Right atrium auricular region (tissue), 2 donors: ENCODE measurements around the gene TTLL11. TPM values are rescaled to one million over a fixed set of nuclear protein-coding genes. Genes with fewer than 3 reads are reported as not detected.

Source experiments
- DNase-seq: peaks from one replicate; pipeline ENCODE4 v3.0.0-alpha.2; 2019; ENCODE audit warnings: low spot score
- H3K27ac ChIP-seq, 2 donors: fragments of 200-600 bp; sonication (generic); 1 replicate in 1 of 2; 2 replicates in 1 of 2; pipeline ENCODE4 v1.5.1; 2016 to 2019
- H3K27me3 ChIP-seq, 2 donors: fragments of 200-600 bp; sonication (generic); one replicate each; pipeline versions ENCODE4 v1.5.1 to v1.6.0; 2017 to 2019
- H3K36me3 ChIP-seq: fragments of 200-600 bp; sonication (generic); one replicate; pipeline ENCODE4 v1.5.1; 2016
- H3K4me1 ChIP-seq, 2 donors: fragments of 200-600 bp; sonication (generic); one replicate each; pipeline versions ENCODE4 v1.5.1 to v1.6.0; 2017 to 2019
- H3K4me3 ChIP-seq, 2 donors: fragments of 200-600 bp; sonication (generic); 1 replicate in 1 of 2; 2 replicates in 1 of 2; pipeline ENCODE4 v1.5.1; 2017 to 2019; ENCODE audit warnings: mild to moderate bottlenecking in 1 of 2, moderate library complexity in 1 of 2
- H3K9me3 ChIP-seq, 2 donors: fragments of 200-600 bp; sonication (generic); one replicate each; pipeline ENCODE4 v1.5.1; 2019
- total RNA-seq, 2 donors: library from RNA; depleted of rRNA; stranded (reverse); fragments of >200 nt; gene quantifications; one replicate each; pipeline ENCODE4 v1.1.0, GENCODE V29; 2016
- TF ChIP-seq, protein P1 (sequence below), 2 donors: fragments of 200-600 bp; sonication (generic); IDR thresholded peaks; one replicate each; pipeline ENCODE4 v1.5.1; 2019; ENCODE audit warnings: antibody characterized with exemption in 2 of 2

TTLL11 gene
- total RNA-seq, 2 donors from 2014 or later = 5.9 to 7.8 TPM

DNA sequence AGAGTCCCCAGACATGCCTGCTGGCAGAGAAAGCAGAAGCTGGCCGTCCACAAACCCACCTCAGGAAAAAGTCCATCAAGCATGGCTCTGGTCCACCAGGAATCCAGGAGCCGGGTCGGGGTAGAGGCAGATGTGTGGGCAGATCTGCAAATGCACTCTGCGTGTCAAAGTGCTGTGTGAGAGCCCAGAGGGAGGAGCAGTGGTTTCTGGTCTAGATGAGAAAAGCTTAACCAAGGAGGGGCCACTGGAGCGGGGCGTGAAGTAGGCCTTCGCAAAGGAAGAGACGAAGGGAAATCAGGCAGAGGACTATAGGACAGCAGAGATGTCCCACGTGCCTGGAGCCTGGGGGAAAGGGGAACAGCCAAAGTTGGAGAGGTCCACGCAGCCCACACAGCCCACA, 40.0 kb downstream of the TTLL11 start:
- no peaks in the 10 kb centered on the region for H3K9me3 ChIP-seq
- TF ChIP-seq, protein P1, sequence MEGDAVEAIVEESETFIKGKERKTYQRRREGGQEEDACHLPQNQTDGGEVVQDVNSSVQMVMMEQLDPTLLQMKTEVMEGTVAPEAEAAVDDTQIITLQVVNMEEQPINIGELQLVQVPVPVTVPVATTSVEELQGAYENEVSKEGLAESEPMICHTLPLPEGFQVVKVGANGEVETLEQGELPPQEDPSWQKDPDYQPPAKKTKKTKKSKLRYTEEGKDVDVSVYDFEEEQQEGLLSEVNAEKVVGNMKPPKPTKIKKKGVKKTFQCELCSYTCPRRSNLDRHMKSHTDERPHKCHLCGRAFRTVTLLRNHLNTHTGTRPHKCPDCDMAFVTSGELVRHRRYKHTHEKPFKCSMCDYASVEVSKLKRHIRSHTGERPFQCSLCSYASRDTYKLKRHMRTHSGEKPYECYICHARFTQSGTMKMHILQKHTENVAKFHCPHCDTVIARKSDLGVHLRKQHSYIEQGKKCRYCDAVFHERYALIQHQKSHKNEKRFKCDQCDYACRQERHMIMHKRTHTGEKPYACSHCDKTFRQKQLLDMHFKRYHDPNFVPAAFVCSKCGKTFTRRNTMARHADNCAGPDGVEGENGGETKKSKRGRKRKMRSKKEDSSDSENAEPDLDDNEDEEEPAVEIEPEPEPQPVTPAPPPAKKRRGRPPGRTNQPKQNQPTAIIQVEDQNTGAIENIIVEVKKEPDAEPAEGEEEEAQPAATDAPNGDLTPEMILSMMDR (IDR thresholded peaks at IDR 0.05) = no peak
- H3K4me1 ChIP-seq = no peaks in the 10 kb centered on the region
- no peak overlapping the region for H3K27ac ChIP-seq
- no peaks in the 10 kb centered on the region for H3K36me3 ChIP-seq
- no peak for DNase-seq
- no peak overlapping the region for H3K4me3 ChIP-seq
- H3K27me3 ChIP-seq = no peaks in the 10 kb centered on the region

DNA sequence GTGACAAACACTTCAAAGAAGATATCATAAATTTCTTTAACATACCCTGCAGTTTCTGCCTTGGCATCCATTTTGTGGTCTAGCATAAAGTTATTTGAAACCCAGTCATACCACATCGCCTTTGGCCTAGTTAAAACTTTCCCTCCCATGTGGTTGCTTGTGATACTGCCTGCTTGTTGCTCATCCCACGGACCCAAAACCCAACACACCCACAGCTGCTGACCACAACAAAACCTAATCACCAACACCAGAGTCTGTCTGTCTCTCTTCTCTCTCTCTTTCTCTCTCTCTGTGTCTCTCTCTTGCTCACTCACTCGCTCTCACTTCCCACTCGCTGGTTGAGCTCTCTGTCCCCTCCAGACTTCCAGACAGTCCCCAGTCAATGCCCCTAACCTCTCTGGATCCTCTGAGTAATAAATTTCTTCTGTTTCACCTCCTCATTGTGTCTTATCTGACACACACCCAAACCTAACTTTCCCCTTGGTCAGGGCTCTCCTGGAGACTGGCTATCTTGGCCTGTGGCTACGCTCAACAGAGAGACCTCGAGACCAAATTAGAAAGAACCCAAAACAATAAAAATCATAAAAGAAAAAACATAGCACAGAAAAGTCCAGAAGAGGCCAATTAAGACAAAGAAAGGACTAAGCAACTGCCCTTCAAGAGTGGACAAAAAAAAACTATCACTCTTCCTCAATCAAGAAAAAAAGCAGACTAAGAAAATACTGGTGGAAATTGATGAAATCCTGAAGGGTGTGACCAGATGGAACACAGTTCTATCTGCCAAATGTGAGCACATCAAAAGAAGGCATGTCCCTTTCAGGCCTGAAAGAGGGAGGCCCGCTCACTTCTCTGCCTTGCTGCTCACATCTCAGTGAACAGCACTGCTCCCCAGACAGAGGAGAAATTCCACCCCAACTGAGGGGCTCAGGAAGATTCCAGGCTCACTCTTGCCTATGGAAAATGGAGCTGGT, 41.5 kb downstream of the TTLL11 start:
- H3K4me1 ChIP-seq = no peaks in the 10 kb centered on the region
- H3K4me3 ChIP-seq = no peak overlapping the region
- no peaks in the 10 kb centered on the region for H3K36me3 ChIP-seq
- H3K27me3 ChIP-seq = no peaks in the 10 kb centered on the region
- no peak overlapping the region for H3K27ac ChIP-seq
- DNase-seq = no peak
- TF ChIP-seq, protein P1 (IDR thresholded peaks at IDR 0.05) = no peak
- H3K9me3 ChIP-seq = no peaks in the 10 kb centered on the region

DNA sequence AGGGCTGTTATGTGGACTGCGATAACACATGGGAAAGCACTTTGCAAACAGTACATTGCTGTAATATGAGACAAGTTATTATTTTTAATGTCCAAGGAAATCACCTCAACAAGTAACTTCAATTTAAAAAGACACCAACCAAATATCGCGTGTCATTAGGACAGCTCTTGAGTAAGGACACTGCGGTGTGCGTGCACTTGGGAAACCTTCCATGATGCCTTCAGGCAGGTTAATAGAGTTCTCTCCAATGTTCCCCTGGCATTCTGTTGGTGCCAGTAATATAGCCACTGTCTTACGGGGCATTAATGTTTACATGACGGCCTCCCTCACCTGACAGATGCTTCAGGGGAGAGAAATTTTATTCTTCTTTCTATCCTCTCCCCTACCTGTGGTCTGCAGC, 42.9 kb downstream of the TTLL11 start:
- TF ChIP-seq, protein P1 (IDR thresholded peaks at IDR 0.05) = no peak
- Histone ChIP-seq H3K27ac (no peak overlapping the region), H3K36me3 (no peaks in the 10 kb centered on the region), H3K4me1 (no peaks in the 10 kb centered on the region), H3K4me3 (no peak overlapping the region), H3K9me3 (no peaks in the 10 kb centered on the region), H3K27me3 (no peaks in the 10 kb centered on the region)
- no peak for DNase-seq

DNA sequence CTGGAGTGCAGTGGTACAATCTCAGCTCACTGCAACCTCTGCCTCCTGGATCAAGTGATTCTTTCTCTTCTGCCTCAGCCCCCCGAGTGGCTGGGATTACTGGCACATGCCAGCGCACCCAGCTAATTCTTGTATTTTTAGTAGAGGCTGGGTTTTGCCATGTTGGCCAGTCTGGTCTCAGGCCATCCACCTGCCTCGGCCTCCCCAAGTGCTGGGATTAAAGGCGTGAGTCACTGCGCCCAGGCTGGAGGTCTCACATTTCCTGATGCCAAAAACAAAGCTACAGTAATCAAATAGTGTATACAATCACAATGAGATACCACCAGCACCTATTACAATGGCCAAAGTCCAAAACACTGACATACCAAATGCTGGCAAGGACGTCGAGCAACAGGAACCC, 51.1 kb downstream of the TTLL11 start:
- Histone ChIP-seq H3K4me1 (peaks cover 0 to 13% of the 10 kb centered on the region in 2 donors), H3K27ac (no peak overlapping the region), H3K27me3 (no peaks in the 10 kb centered on the region), H3K36me3 (peaks cover 3% of the 10 kb centered on the region), H3K4me3 (no peak overlapping the region), H3K9me3 (peaks cover 0 to 4% of the 10 kb centered on the region in 2 donors)
- DNase-seq = no peak
- TF ChIP-seq, protein P1 (IDR thresholded peaks at IDR 0.05) = no peak

DNA sequence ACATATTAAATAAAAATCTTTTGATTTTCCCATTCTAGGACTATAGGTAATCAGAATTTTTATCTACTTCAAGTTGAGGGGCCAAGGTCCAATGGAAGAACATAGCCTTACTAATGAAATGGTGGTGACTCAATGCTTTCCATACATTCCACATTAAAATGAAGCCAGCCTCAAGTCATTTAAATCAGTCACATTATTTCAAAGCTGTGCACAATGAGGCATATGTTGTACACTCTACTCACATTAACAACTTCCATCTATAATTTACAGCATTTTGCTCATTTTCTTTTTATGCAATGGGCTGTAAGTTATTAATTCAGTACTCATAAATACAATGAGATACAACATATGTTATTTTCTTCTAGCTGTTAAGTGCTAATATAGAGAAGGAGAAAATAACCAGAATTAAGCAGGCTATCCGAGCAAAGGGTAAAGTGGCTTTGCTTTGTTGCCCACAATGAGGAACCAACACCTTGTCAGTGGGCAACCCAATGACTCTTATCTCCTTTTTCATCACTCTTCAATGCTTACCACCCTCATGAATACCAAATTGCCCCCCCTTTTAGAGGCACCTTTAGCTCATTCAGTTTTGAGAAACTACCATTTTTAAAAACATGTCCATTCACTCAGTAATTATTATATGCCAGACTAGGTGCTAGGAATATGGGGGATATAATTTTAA, 52.4 kb downstream of the TTLL11 start:
- TF ChIP-seq, protein P1 (IDR thresholded peaks at IDR 0.05) = no peak
- Histone ChIP-seq H3K9me3 (peaks cover 0 to 4% of the 10 kb centered on the region in 2 donors), H3K4me3 (no peak overlapping the region), H3K27ac (no peak overlapping the region), H3K4me1 (peaks cover 0 to 13% of the 10 kb centered on the region in 2 donors), H3K36me3 (peaks cover 3% of the 10 kb centered on the region), H3K27me3 (no peaks in the 10 kb centered on the region)
- DNase-seq = no peak
